GM21619 (cell line): ENCODE data around the gene SLFNL1.

Experiments
- ATAC-seq: cut with Tn5 transposase; IDR thresholded peaks from one replicate; pipeline ENCODE4 v1.9.1; 2021; ENCODE audit not compliant: unreplicated experiment

Gene SLFNL1

GRCh38 chr1:40966417-40966816 is 55.1 kb downstream of the SLFNL1 start:
- no peak for ATAC-seq
